HepG2 (cell line): ENCODE data around the gene MATN1. TPM values are rescaled to one million over a fixed set of nuclear protein-coding genes. Genes with fewer than 3 reads are reported as not detected.
A peak's percentile ranks its signal among the peaks of the same experiment; 100 is the strongest.

Experiments
- ATAC-seq: fragments of 200-7000 bp; cut with Tn5 transposase; 3 replicates; pipeline ENCODE4 v1.9.1; 2020; ENCODE audit warnings: mild to moderate bottlenecking, moderate library complexity
- BruUV-seq: library from RNA; stranded (reverse); fragments of 400-500 nt; replicated peaks from 2 replicates; lab custom pipeline; 2021; lab: Mats Ljungman, UMichigan
- CTCF ChIA-PET: fragments of 300-600 bp; formaldehyde crosslinking; extraction: SDS; loops from one replicate; lab custom pipeline; 2021; ENCODE audit warnings: low total read pairs, inconsistent platforms, low intra/inter-chr PET ratio; lab: Yijun Ruan, JAX
- POLR2A ChIA-PET: fragments of 350-600 bp; sonication (Branson Sonifier 250); formaldehyde crosslinking; loops from one replicate; lab custom pipeline; 2020; ENCODE audit warnings: antibody characterized with exemption, inconsistent platforms; lab: Yijun Ruan, JAX
- DNase-seq: peaks from one replicate; pipeline ENCODE4 v3.0.0-alpha.2; 2015; ENCODE audit warnings: low spot score
- FAIRE-seq: peaks from 3 replicates; lab custom pipeline; 2011; peaks lifted over from hg19 to GRCh38; lab: Jason Lieb, UNC
- H2AFZ ChIP-seq: one replicate; pipeline ENCODE4 v1.6.1; 2011; ENCODE audit warnings: low read length, inconsistent platforms
- H3K27ac ChIP-seq: fragments of 300-600 bp; 3 replicates; pipeline ENCODE4 v1.8.0; 2011; ENCODE audit warnings: mixed run types, mild to moderate bottlenecking, mixed read lengths, low read length, inconsistent platforms; ENCODE audit not compliant: insufficient read depth; ENCODE audit errors: extremely low read length
- H3K27me3 ChIP-seq, 2 experiments: fragments of 200-600 bp in 1 of 2; 2 replicates in 1 of 2; 3 replicates in 1 of 2; pipeline versions ENCODE4 v1.6.0 to v1.8.0; 2011; ENCODE audit warnings: low read length in 2 of 2, mild to moderate bottlenecking in 2 of 2, moderate library complexity in 2 of 2, inconsistent platforms in 1 of 2; ENCODE audit not compliant: insufficient read depth in 2 of 2, control insufficient read depth in 1 of 2
- H3K36me3 ChIP-seq, 2 experiments: fragments of 200-600 bp in 1 of 2; replicated peaks in 1 of 2; 2 replicates in 1 of 2; 3 replicates in 1 of 2; pipeline versions ENCODE4 v1.5.1 to v1.8.0; 2011; ENCODE audit warnings: low read length in 2 of 2, inconsistent platforms in 1 of 2; ENCODE audit not compliant: insufficient read depth in 2 of 2, control insufficient read depth in 1 of 2
- H3K4me1 ChIP-seq: 2 replicates; pipeline ENCODE4 v1.5.1; 2012; ENCODE audit warnings: low read length, inconsistent platforms; ENCODE audit not compliant: insufficient read depth
- H3K4me2 ChIP-seq: 2 replicates; pipeline ENCODE4 v1.6.0; 2011; ENCODE audit warnings: low read depth, low read length, inconsistent platforms
- H3K4me3 ChIP-seq, 3 experiments: fragments of 200-600 bp in 1 of 3; sonication (generic), shearing (Covaris generic) in 1 of 3; replicated peaks in 1 of 3; 2 replicates each; pipeline ENCODE4 v1.5.1; 2011 to 2016; ENCODE audit warnings: low read length in 3 of 3, inconsistent platforms in 2 of 3, low read depth in 2 of 3, mild to moderate bottlenecking in 2 of 3, control low read depth in 1 of 3, mixed read lengths in 1 of 3; ENCODE audit not compliant: insufficient read depth in 1 of 3
- H3K79me2 ChIP-seq: one replicate; pipeline ENCODE4 v1.6.1; 2011; ENCODE audit warnings: low read length, inconsistent platforms; ENCODE audit not compliant: insufficient read depth
- H3K9ac ChIP-seq: 2 replicates; pipeline ENCODE4 v1.6.0; 2011; ENCODE audit warnings: mild to moderate bottlenecking, low read depth, low read length, inconsistent platforms; ENCODE audit not compliant: insufficient read depth
- H3K9me3 ChIP-seq: 2 replicates; pipeline ENCODE4 v1.5.1; 2012; ENCODE audit warnings: mild to moderate bottlenecking, low read length
- H4K20me1 ChIP-seq: 2 replicates; pipeline ENCODE4 v1.6.0; 2011; ENCODE audit warnings: inconsistent platforms, mild to moderate bottlenecking, low read length, moderate library complexity; ENCODE audit not compliant: insufficient read depth
- ATF7 ChIP-seq, 2 experiments: fragments of 450-650 bp in 1 of 2; sonication (generic) in 1 of 2; formaldehyde crosslinking in 1 of 2; IDR thresholded peaks; 2 replicates each; pipeline versions ENCODE4 v1.4.0 to v1.6.1; 2016 to 2020; ENCODE audit warnings: antibody characterized with exemption in 1 of 2, mild to moderate bottlenecking in 1 of 2, missing genetic modification reagents in 1 of 2
- CREB1 ChIP-seq, 2 experiments: fragments of 450-650 bp in 1 of 2; IDR thresholded peaks; 2 replicates each; pipeline ENCODE4 v1.6.1; 2016 to 2017; ENCODE audit warnings: control low read depth in 1 of 2, mild to moderate bottlenecking in 1 of 2, missing compliant biosample characterization in 1 of 2, missing genetic modification characterization in 1 of 2
- HOXA3 ChIP-seq: sonication (generic); formaldehyde crosslinking; IDR thresholded peaks from 2 replicates; pipeline ENCODE4 v1.5.0; 2020; ENCODE audit warnings: missing genetic modification reagents
- PHF21A ChIP-seq: sonication (generic); formaldehyde crosslinking; IDR thresholded peaks from 2 replicates; pipeline ENCODE4 v1.5.0; 2020; ENCODE audit warnings: mild to moderate bottlenecking, missing genetic modification reagents
- PTBP1 ChIP-seq: fragments of 200-400 bp; formaldehyde crosslinking; IDR thresholded peaks from 2 replicates; pipeline ENCODE4 v1.6.1; 2018; ENCODE audit warnings: low read length, low read depth; ENCODE audit not compliant: poor library complexity, severe bottlenecking
- ZNF629 ChIP-seq: sonication (generic); formaldehyde crosslinking; conservative IDR thresholded peaks from 2 replicates; pipeline ENCODE4 v1.5.0; 2020; ENCODE audit warnings: missing genetic modification reagents
- ZNF687 ChIP-seq: sonication (generic); formaldehyde crosslinking; IDR thresholded peaks from 2 replicates; pipeline ENCODE4 v1.5.1; 2020; ENCODE audit warnings: mild to moderate bottlenecking, missing genetic modification reagents, moderate library complexity
- WGBS: methylation state at CpG from one replicate; pipeline ENCODE4 v1.1.6; 2017; ENCODE audit warnings: low lambda C conversion rate; 5-methylcytosine and 5-hydroxymethylcytosine counted together
- in situ Hi-C: cut with HindIII; loops from 2 replicates; pipeline ENCODE4 v1.10.0; 2017; ENCODE audit warnings: low pct_unique_long_range_greater_than_20kb; ENCODE audit not compliant: extremely low pct_ligation_motif_present
- intact Hi-C: fragments of 100-400 bp; cut with micrococcal nuclease; formaldehyde crosslinking; loops from one replicate; pipeline ENCODE4 v1.10.0; 2022; ENCODE audit not compliant: unreplicated experiment
- polyA plus RNA-seq, 8 experiments: library from polyadenylated mRNA; depleted of rRNA in 3 of 8; stranded (reverse) in 7 of 8; unstranded in 1 of 8; fragments of >200 nt; fragmentation: Illumina TruSeq in 4 of 8; extraction: Trizol in 4 of 8; gene quantifications; 2 replicates each; pipeline versions ENCODE4 v1.2.1 to v1.2.3, GENCODE V29; 2011 to 2016; ENCODE audit warnings: low read depth in 4 of 8, missing spikeins in 1 of 8, mixed read lengths in 1 of 8; ENCODE audit not compliant: insufficient read depth in 1 of 8
- total RNA-seq, 5 experiments: library from RNA; depleted of rRNA; stranded (reverse); fragments of >200 nt; fragmentation: Illumina TruSeq; extraction: Trizol; gene quantifications; 2 replicates each; pipeline ENCODE4 v1.2.3, GENCODE V29; 2016; ENCODE audit warnings: low read depth in 1 of 5

The MATN1 gene
- total and polyA plus RNA-seq, 2 of the 13 experiments (the other 11 are each of a cell fraction or from before 2014, with no cell fraction given) = 0.04 to 0.05 TPM

- ATAC-seq = no peak
These were observed 2.8 kb downstream of the MATN1 start for GRCh38 chr1:30720271-30721223.

More at GRCh38 chr1:30720271-30721223, 2.8 kb downstream of the MATN1 start:
- H3K4me3 ChIP-seq = no peak overlapping the region
- TF ChIP-seq PTBP1 (no peak), ZNF687 (CRISPR knock-in tag) (no peak), CREB1 (IDR thresholded peaks at IDR 0.05) (peak; percentile 90), CREB1 (CRISPR knock-in tag; IDR thresholded peaks at IDR 0.05) (no peak), PHF21A (CRISPR knock-in tag) (no peak), HOXA3 (CRISPR knock-in tag) (no peak), ZNF629 (CRISPR knock-in tag) (peak; percentile 65), ATF7 (IDR thresholded peaks at IDR 0.05) (peak; percentile 90), ATF7 (CRISPR knock-in tag; IDR thresholded peaks at IDR 0.05) (no peak)
- CTCF ChIA-PET = interaction anchor here (1.5 to 5.3 kb wide), 3 partner anchors 8 to 62 kb away, joined by 3 to 73 read pairs (median 27); no protein-coding TSS in a partner anchor
- FAIRE-seq (no peak), DNase-seq (no peak)
- no peak overlapping the region for H3K9ac ChIP-seq
- no peak overlapping the region for H3K4me2 ChIP-seq
- H3K27ac ChIP-seq = no peak overlapping the region
- POLR2A ChIA-PET = interaction anchor here (2.1 kb wide), 1 partner anchor 58 kb away, joined by 21 read pairs; no protein-coding TSS in a partner anchor
- H3K4me1 ChIP-seq = peaks cover 11% of the 10 kb centered on the region
- WGBS = 39% methylated on average over 12 of the region's 16 CpGs
- H4K20me1 ChIP-seq = no peaks in the 10 kb centered on the region; the same call in 1 of the 2 replicates
- in situ Hi-C loops = no loop called here
- BruUV-seq = no TSS peak
- H2AFZ ChIP-seq = no peak overlapping the region
- H3K36me3 ChIP-seq = no peaks in the 10 kb centered on the region
- no peaks in the 10 kb centered on the region for H3K27me3 ChIP-seq
- no peaks in the 10 kb centered on the region for H3K79me2 ChIP-seq
- intact Hi-C loops = no loop called here
- H3K9me3 ChIP-seq = peaks cover 5% of the 10 kb centered on the region
